H1 (cell line): ENCODE measurements around the gene CIRBP. TPM values are rescaled to one million over a fixed set of nuclear protein-coding genes. Genes with fewer than 3 reads are reported as not detected.

ENCODE experiments used
- CTCF ChIA-PET: fragments of 300-600 bp; sonication (Branson Sonifier 250); formaldehyde crosslinking; loops from one replicate; lab custom pipeline; 2021; ENCODE audit not compliant: partially characterized antibody; lab: Charles Lee
- POLR2A ChIA-PET: fragments of 300-600 bp; sonication (Branson Sonifier 250); formaldehyde crosslinking; loops from one replicate; lab custom pipeline; 2021; ENCODE audit warnings: inconsistent platforms; ENCODE audit not compliant: partially characterized antibody; lab: Charles Lee
- DNase-seq, 2 experiments: peaks; one replicate each; pipeline versions ENCODE4 v3.0.0 to v3.0.0-alpha.2; 2010 to 2022; ENCODE audit warnings: low spot score in 2 of 2, low read depth in 1 of 2, mixed read lengths in 1 of 2
- FAIRE-seq: peaks from 2 replicates; lab custom pipeline; 2011; peaks lifted over from hg19 to GRCh38; lab: Jason Lieb, UNC
- H2AFZ ChIP-seq: 2 replicates; pipeline ENCODE4 v1.8.1; 2012; ENCODE audit warnings: low read length, inconsistent platforms
- H2AK5ac ChIP-seq: 2 replicates; pipeline ENCODE4 v1.6.1; 2013; ENCODE audit warnings: low read depth, low read length
- H2BK120ac ChIP-seq: replicated peaks from 2 replicates; pipeline ENCODE3; 2013; ENCODE audit warnings: low read depth, low read length, inconsistent platforms
- H2BK12ac ChIP-seq: 2 replicates; pipeline ENCODE4 v1.6.1; 2013; ENCODE audit warnings: low read depth, low read length
- H2BK15ac ChIP-seq: 2 replicates; pipeline ENCODE4 v1.6.1; 2013; ENCODE audit warnings: low read length
- H2BK20ac ChIP-seq: 2 replicates; pipeline ENCODE4 v1.6.1; 2013; ENCODE audit warnings: low read length
- H2BK5ac ChIP-seq: 2 replicates; pipeline ENCODE4 v1.6.1; 2013; ENCODE audit warnings: low read depth, low read length
- H3K14ac ChIP-seq: 2 replicates; pipeline ENCODE4 v1.6.1; 2013; ENCODE audit warnings: inconsistent platforms; ENCODE audit not compliant: insufficient read length
- H3K18ac ChIP-seq: 2 replicates; pipeline ENCODE4 v1.6.1; 2013; ENCODE audit warnings: low read length; ENCODE audit errors: extremely low read depth
- H3K23ac ChIP-seq: 2 replicates; pipeline ENCODE4 v1.6.1; 2013; ENCODE audit warnings: inconsistent platforms; ENCODE audit not compliant: insufficient read length
- H3K23me2 ChIP-seq: 2 replicates; pipeline ENCODE4 v1.6.1; 2013; ENCODE audit warnings: low read depth, low read length
- H3K27ac ChIP-seq: 2 replicates; pipeline ENCODE4 v1.6.1; 2011; ENCODE audit warnings: low read depth, low read length, inconsistent platforms
- H3K27me3 ChIP-seq, 4 experiments: replicated peaks in 1 of 4; 1 replicate in 1 of 4; 2 replicates in 3 of 4; pipeline versions ENCODE4 v1.6.1 to v1.8.1; 2011 to 2013; ENCODE audit warnings: low read length in 3 of 4, mild to moderate bottlenecking in 3 of 4, inconsistent platforms in 2 of 4, mixed read lengths in 2 of 4, moderate library complexity in 1 of 4; ENCODE audit not compliant: control insufficient read depth in 3 of 4, insufficient read depth in 3 of 4; ENCODE audit errors: extremely low read depth in 1 of 4
- H3K36me3 ChIP-seq, 4 experiments: 2 replicates each; pipeline versions ENCODE4 v1.6.1 to v1.8.1; 2011 to 2013; ENCODE audit warnings: mild to moderate bottlenecking in 4 of 4, low read length in 3 of 4, moderate library complexity in 2 of 4, control low read depth in 1 of 4, inconsistent platforms in 1 of 4; ENCODE audit not compliant: insufficient read depth in 4 of 4, control insufficient read depth in 2 of 4
- H3K4ac ChIP-seq: replicated peaks from 2 replicates; pipeline ENCODE3; 2013; ENCODE audit warnings: low read length, low read depth, mixed read lengths, inconsistent platforms; ENCODE audit not compliant: insufficient read length
- H3K4me1 ChIP-seq, 4 experiments: replicated peaks in 1 of 4; 1 replicate in 1 of 4; 2 replicates in 3 of 4; pipeline versions ENCODE4 v1.6.1 to v1.8.1; 2011 to 2013; ENCODE audit warnings: low read length in 3 of 4, inconsistent platforms in 2 of 4, mixed read lengths in 1 of 4; ENCODE audit not compliant: insufficient read depth in 4 of 4, control insufficient read depth in 3 of 4
- H3K4me2 ChIP-seq, 2 experiments: 2 replicates each; pipeline versions ENCODE4 v1.6.1 to v1.8.1; 2011 to 2013; ENCODE audit warnings: low read depth in 2 of 2, low read length in 2 of 2, control low read depth in 1 of 2, inconsistent platforms in 1 of 2, mild to moderate bottlenecking in 1 of 2; ENCODE audit not compliant: insufficient read depth in 1 of 2
- H3K4me3 ChIP-seq, 4 experiments: fragments of 200-600, 300-600 bp in 1 of 4; sonication (generic), shearing (Covaris generic), sonication (Bioruptor Twin) in 1 of 4; 2 replicates each; pipeline versions ENCODE4 v1.5.1 to v1.8.1; 2011 to 2016; ENCODE audit warnings: low read length in 4 of 4, low read depth in 3 of 4, control low read depth in 2 of 4, inconsistent platforms in 2 of 4, mild to moderate bottlenecking in 2 of 4, mixed read lengths in 1 of 4, moderate library complexity in 1 of 4; ENCODE audit not compliant: insufficient read depth in 2 of 4; ENCODE audit errors: extremely low read depth in 1 of 4
- H3K56ac ChIP-seq: replicated peaks from 2 replicates; pipeline ENCODE3; 2013; ENCODE audit warnings: low read depth, mild to moderate bottlenecking, mixed read lengths, low read length, inconsistent platforms; ENCODE audit not compliant: insufficient read length
- H3K79me1 ChIP-seq: 2 replicates; pipeline ENCODE4 v1.6.1; 2013; ENCODE audit warnings: low read depth, low read length, control low read depth
- H3K79me2 ChIP-seq, 2 experiments: 2 replicates each; pipeline versions ENCODE4 v1.6.1 to v1.8.1; 2012 to 2013; ENCODE audit warnings: low read length in 2 of 2, mild to moderate bottlenecking in 2 of 2, inconsistent platforms in 1 of 2; ENCODE audit not compliant: insufficient read depth in 2 of 2, control insufficient read depth in 1 of 2
- H3K9ac ChIP-seq, 4 experiments: replicated peaks in 1 of 4; 1 replicate in 1 of 4; 2 replicates in 3 of 4; pipeline versions ENCODE4 v1.6.1 to v1.8.1; 2011 to 2013; ENCODE audit warnings: low read depth in 3 of 4, low read length in 3 of 4, control low read depth in 2 of 4, mild to moderate bottlenecking in 2 of 4, moderate library complexity in 2 of 4, inconsistent platforms in 1 of 4; ENCODE audit errors: extremely low read depth in 1 of 4
- H3K9me3 ChIP-seq, 2 experiments: 2 replicates each; pipeline versions ENCODE4 v1.6.1 to v1.8.1; 2012 to 2013; ENCODE audit warnings: mild to moderate bottlenecking in 2 of 2, moderate library complexity in 2 of 2, control low read depth in 1 of 2, inconsistent platforms in 1 of 2, low read depth in 1 of 2, low read length in 1 of 2, mixed read lengths in 1 of 2; ENCODE audit not compliant: insufficient read depth in 2 of 2
- H4K20me1 ChIP-seq, 2 experiments: replicated peaks in 1 of 2; 2 replicates each; pipeline versions ENCODE3 to v1.8.1; 2011 to 2013; ENCODE audit warnings: inconsistent platforms in 2 of 2, low read length in 2 of 2, mild to moderate bottlenecking in 1 of 2; ENCODE audit not compliant: insufficient read depth in 2 of 2, control insufficient read depth in 1 of 2
- H4K5ac ChIP-seq: 2 replicates; pipeline ENCODE4 v1.6.1; 2013; ENCODE audit warnings: low read length, low read depth, mixed read lengths, inconsistent platforms; ENCODE audit not compliant: insufficient read length
- H4K8ac ChIP-seq: 2 replicates; pipeline ENCODE4 v1.8.0; 2013; ENCODE audit warnings: mild to moderate bottlenecking, moderate library complexity, low read length, inconsistent platforms; ENCODE audit not compliant: insufficient read depth; ENCODE audit errors: extremely low read depth
- H4K91ac ChIP-seq: replicated peaks from 2 replicates; pipeline ENCODE3; 2013; ENCODE audit warnings: low read length, mixed read lengths, inconsistent platforms; ENCODE audit not compliant: insufficient read length
- BRCA1 ChIP-seq: IDR thresholded peaks from 2 replicates; pipeline ENCODE4 v1.6.1; 2012; ENCODE audit warnings: low read depth, low read length, improper control_type of control experiment
- POLR2A ChIP-seq, 2 experiments: IDR thresholded peaks; 1 replicate in 1 of 2; 2 replicates in 1 of 2; pipeline ENCODE4 v1.6.1; 2011; ENCODE audit warnings: low read depth in 2 of 2, low read length in 2 of 2, mild to moderate bottlenecking in 2 of 2; ENCODE audit errors: control extremely low read depth in 1 of 2
- WGBS, 2 experiments: shearing (Covaris generic) in 1 of 2; methylation state at CpG; one replicate each; pipeline versions ENCODE4 v1.1.6 to v1.1.7; 2013 to 2015; ENCODE audit warnings: low lambda C conversion rate in 2 of 2, mixed read lengths in 2 of 2, inconsistent platforms in 1 of 2, low coverage in 1 of 2, missing lambda C conversion rate in 1 of 2; ENCODE audit not compliant: insufficient replicate concordance in 2 of 2, insufficient coverage in 1 of 2, insufficient read length in 1 of 2; ENCODE audit errors: extremely low coverage in 1 of 2, missing lambda C conversion rate in 1 of 2; 5-methylcytosine and 5-hydroxymethylcytosine counted together
- polyA plus RNA-seq, 7 experiments: library from polyadenylated mRNA; depleted of rRNA in 3 of 7; stranded (reverse) in 5 of 7; unstranded in 2 of 7; fragments of >200 nt in 5 of 7; fragments of 200-250 nt in 2 of 7; gene quantifications; 1 replicate in 5 of 7; 2 replicates in 1 of 7; 4 replicates in 1 of 7; pipeline versions ENCODE4 v1.2.1 to v1.2.3, GENCODE V29; 2011 to 2013; ENCODE audit warnings: missing spikeins in 2 of 7, mixed read lengths in 2 of 7
- total RNA-seq: library from RNA; stranded (reverse); fragmentation: NEBNext Ultra II Directional; extraction: Animal tissue kit (Norgen Biotek cat#: 25700); gene quantifications from 2 replicates; pipeline ENCODE4 v1.2.1, GENCODE V29; 2021

CIRBP gene
- total and polyA plus RNA-seq, 2 of the 8 experiments (the other 6 are each of a cell fraction or from before 2014, with no cell fraction given): 175 to 199 TPM

DNA sequence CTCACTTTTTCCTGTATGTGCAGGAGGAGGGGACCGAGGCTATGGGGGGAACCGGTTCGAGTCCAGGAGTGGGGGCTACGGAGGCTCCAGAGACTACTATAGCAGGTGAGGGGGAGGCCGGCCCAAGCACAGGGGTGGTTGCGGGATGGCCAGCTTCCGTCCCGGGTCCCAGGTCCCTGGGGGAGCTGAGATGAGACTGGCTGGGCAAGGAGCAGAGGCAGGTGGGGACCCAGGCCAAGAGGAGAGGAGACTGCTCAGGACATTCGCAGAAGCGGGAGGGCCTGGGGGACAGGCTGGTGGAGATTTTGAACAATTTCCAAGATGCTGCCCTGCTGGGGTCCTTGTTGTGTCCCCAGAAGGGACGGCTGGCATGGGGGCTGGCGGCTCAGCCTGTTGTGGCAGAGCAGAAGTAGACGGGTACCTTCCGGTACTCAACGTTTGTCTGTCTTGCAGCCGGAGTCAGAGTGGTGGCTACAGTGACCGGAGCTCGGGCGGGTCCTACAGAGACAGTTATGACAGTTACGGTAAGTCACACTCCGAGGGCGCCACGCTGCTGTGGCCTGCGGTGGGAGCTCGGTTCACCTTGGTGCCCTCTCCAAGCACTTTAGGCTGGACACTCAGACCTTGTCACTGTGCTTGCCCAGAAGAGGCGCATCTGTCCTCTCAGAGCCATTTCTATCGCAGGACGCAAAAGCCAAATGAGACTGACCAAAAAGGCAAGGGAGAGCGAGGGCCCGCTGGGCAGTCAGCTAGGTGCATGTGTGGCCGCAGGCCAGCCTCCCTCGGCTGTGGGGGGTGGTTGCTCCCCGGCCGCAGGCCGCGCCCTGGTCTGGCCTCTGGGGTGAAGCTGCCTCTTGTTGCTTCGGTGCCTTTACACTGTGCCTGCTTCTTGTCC is 2.6 kb downstream of the CIRBP start:
- Histone ChIP-seq H4K91ac (no peak overlapping the region), H3K56ac (no peak overlapping the region), H4K5ac (no peak overlapping the region), H3K9ac (no peak overlapping the region), H2BK20ac (no peak overlapping the region), H3K79me1 (peaks cover 22% of the 10 kb centered on the region), H3K18ac (no peak overlapping the region), H2BK5ac (no peak overlapping the region), H3K4me1 (peaks cover 4 to 45% (median 33%) of the 10 kb centered on the region in 4 experiments), H3K9me3 (no peaks in the 10 kb centered on the region), H3K36me3 (peaks cover 33 to 46% (median 41%) of the 10 kb centered on the region in 4 experiments), H4K20me1 (peaks cover 7 to 25% of the 10 kb centered on the region in 2 experiments), H2BK15ac (no peak overlapping the region), H3K23ac (no peak overlapping the region), H2BK12ac (no peak overlapping the region), H2AK5ac (no peak overlapping the region), H3K27me3 (peaks cover 0 to 10% (median 5%) of the 10 kb centered on the region in 4 experiments; a peak in 4 of 7 replicates), H3K4me2 (peak overlapping the region in 1 of 2 experiments; percentile 18; a peak in 2 of 4 replicates), H3K27ac (no peak overlapping the region), H2AFZ (no peak overlapping the region), H3K4ac (no peak overlapping the region), H3K79me2 (peaks cover 5 to 38% of the 10 kb centered on the region in 2 experiments), H3K23me2 (peaks cover 21% of the 10 kb centered on the region; the same call in 1 of the 2 replicates), H2BK120ac (no peak overlapping the region), H3K14ac (no peak overlapping the region), H4K8ac (peak overlapping the region; percentile 7; the same call in 1 of the 2 replicates), H3K4me3 (no peak overlapping the region)
- ChIA-PET POLR2A (interaction anchor here (0.8 to 11.4 kb wide), 21 partner anchors 8 to 186 kb away, joined by 3 to 331 read pairs (median 3); partner anchors contain the start of genes CBARP, CIRBP and GPX4), CTCF (interaction anchor here (0.6 to 3.1 kb wide), 3 partner anchors 10 to 147 kb away, joined by 3 to 29 read pairs (median 3); no protein-coding TSS in a partner anchor)
- peak in 1 of 2 experiments; percentile 67; a peak in 2 of 3 replicates for TF ChIP-seq POLR2A (IDR thresholded peaks at IDR 0.05; ENCODE audit: control extremely low read depth in 1 of 2, low read depth in 2 of 2, low read length in 2 of 2)
- TF ChIP-seq BRCA1: no peak
- DNase-seq (no peak), FAIRE-seq (no peak)
- 93% methylated on average over 37 of the region's 37 CpGs; no CpG with 5 or more reads in 1 of the 2 experiments for WGBS, 2 experiments
